NCI-H82 treated with DMSO at 0.1 percent for 48 hours (cell line): ENCODE measurements around the gene RASGRP2.

Source experiments
- DNase-seq: peaks from one replicate; lab custom pipeline; 2025; ENCODE audit not compliant: unreplicated experiment; lab: John Stamatoyannopoulos, UW

Gene RASGRP2

GRCh38 chr11:64743591-64744543, at the start of gene RASGRP2:
RASGRP2 (minus strand) TSS chr11:64744142; CDS start chr11:64742866, 1,276 bp downstream.
- no peak for DNase-seq

GRCh38 chr11:64792482-64792881, 48.5 kb upstream of the RASGRP2 start:
- DNase-seq, result no peak

GRCh38 chr11:64791781-64792291, 47.9 kb upstream of the RASGRP2 start:
- no peak for DNase-seq

- no peak for DNase-seq
These were observed 46.5 kb upstream of the RASGRP2 start for GRCh38 chr11:64790205-64791095.

- no peak for DNase-seq
These were observed 45.6 kb upstream of the RASGRP2 start for GRCh38 chr11:64789331-64790204.

GRCh38 chr11:64788321-64789215, 44.6 kb upstream of the RASGRP2 start:
- no peak for DNase-seq

GRCh38 chr11:64787526-64788320, 43.8 kb upstream of the RASGRP2 start:
- DNase-seq, result no peak

- no peak for DNase-seq
These were observed 42.4 kb upstream of the RASGRP2 start for GRCh38 chr11:64786308-64786707.

GRCh38 chr11:64784813-64785581, 41.1 kb upstream of the RASGRP2 start:
- DNase-seq, result no peak

- DNase-seq, result peak; percentile 100
These were observed 34.7 kb upstream of the RASGRP2 start, which contains the start of gene SF1 for GRCh38 chr11:64778473-64779298. SF1 (minus strand) TSS chr11:64778542; CDS start chr11:64778392, 150 bp downstream.

- no peak for DNase-seq
These were observed 34.2 kb upstream of the RASGRP2 start for GRCh38 chr11:64778223-64778472.

- DNase-seq, result peak; percentile 15
These were observed 33.7 kb upstream of the RASGRP2 start for GRCh38 chr11:64777449-64778222.

GRCh38 chr11:64776875-64777274, 32.9 kb upstream of the RASGRP2 start:
- DNase-seq, result no peak

GRCh38 chr11:64776425-64776824, 32.5 kb upstream of the RASGRP2 start:
- DNase-seq, result no peak

- no peak for DNase-seq
These were observed 30.2 kb upstream of the RASGRP2 start for GRCh38 chr11:64774144-64774543.

GRCh38 chr11:64772303-64773018, 28.5 kb upstream of the RASGRP2 start:
- DNase-seq, result no peak
